HTR-8/SVneo (cell line): Measurements from ENCODE around the gene POLDIP3.
A peak's percentile ranks its signal among the peaks of the same experiment; 100 is the strongest.

ENCODE experiments used
- DNase-seq: peaks from one replicate; pipeline ENCODE4 v3.0.0; 2011; ENCODE audit warnings: low spot score, mixed read lengths; ENCODE audit not compliant: insufficient read length
- FAIRE-seq: peaks from 2 replicates; lab custom pipeline; 2011; peaks lifted over from hg19 to GRCh38; lab: Jason Lieb, UNC

POLDIP3 gene

GRCh38 chr22:42643634-42644421 is 29.1 kb upstream of the POLDIP3 start:
- DNase-seq (no peak), FAIRE-seq (no peak)

- DNase-seq (no peak), FAIRE-seq (no peak)
These were observed 28.3 kb upstream of the POLDIP3 start for GRCh38 chr22:42642806-42643633.

GRCh38 chr22:42641801-42642413 is 27.2 kb upstream of the POLDIP3 start:
- FAIRE-seq (no peak), DNase-seq (no peak)

- DNase-seq: no peak
- no peak for FAIRE-seq
These were observed 25.0 kb upstream of the POLDIP3 start for GRCh38 chr22:42639541-42640241.

- FAIRE-seq: no peak
These were observed 22.9 kb upstream of the POLDIP3 start for GRCh38 chr22:42637555-42637954.

GRCh38 chr22:42636506-42636905 is 21.8 kb upstream of the POLDIP3 start:
- no peak for DNase-seq
- no peak for FAIRE-seq

More at GRCh38 chr22:42637555-42637954, 22.9 kb upstream of the POLDIP3 start:
- DNase-seq: no peak

GRCh38 chr22:42635531-42635930 is 20.8 kb upstream of the POLDIP3 start:
- FAIRE-seq (peak; percentile 78), DNase-seq (peak; percentile 81)

- FAIRE-seq (no peak), DNase-seq (no peak)
These were observed 18.3 kb upstream of the POLDIP3 start for GRCh38 chr22:42633013-42633412.

GRCh38 chr22:42632096-42632495 is 17.4 kb upstream of the POLDIP3 start:
- FAIRE-seq (no peak), DNase-seq (no peak)

GRCh38 chr22:42630901-42631602 is 16.4 kb upstream of the POLDIP3 start:
- peak; percentile 61 for DNase-seq
- FAIRE-seq: peak; percentile 26

- FAIRE-seq: no peak
These were observed 15.5 kb upstream of the POLDIP3 start for GRCh38 chr22:42630211-42630610.

GRCh38 chr22:42627981-42628380 is 13.3 kb upstream of the POLDIP3 start:
- no peak for FAIRE-seq
- no peak for DNase-seq

More at GRCh38 chr22:42630211-42630610, 15.5 kb upstream of the POLDIP3 start:
- DNase-seq: no peak

GRCh38 chr22:42626951-42627625 is 12.4 kb upstream of the POLDIP3 start:
- DNase-seq: no peak
- FAIRE-seq: no peak

- FAIRE-seq (no peak), DNase-seq (no peak)
These were observed 11.7 kb upstream of the POLDIP3 start for GRCh38 chr22:42626431-42626830.

GRCh38 chr22:42625416-42625815 is 10.7 kb upstream of the POLDIP3 start:
- FAIRE-seq: no peak
- DNase-seq: no peak

- no peak for FAIRE-seq
- DNase-seq: no peak
These were observed 9.9 kb upstream of the POLDIP3 start for GRCh38 chr22:42624551-42625106.

- FAIRE-seq: no peak
These were observed 9.2 kb upstream of the POLDIP3 start for GRCh38 chr22:42623756-42624441.

GRCh38 chr22:42623301-42623751 is 8.6 kb upstream of the POLDIP3 start:
- FAIRE-seq: no peak
- no peak for DNase-seq

More at GRCh38 chr22:42623756-42624441, 9.2 kb upstream of the POLDIP3 start:
- DNase-seq: no peak
